ENCODE measurements around the gene ARFGAP1. TPM values are rescaled to one million over a fixed set of nuclear protein-coding genes. Genes with fewer than 3 reads are reported as not detected.

The ARFGAP1 gene
- total RNA-seq, 4 donors from 2014 or later = 34.4 to 306 (median 99.3) TPM

DNA sequence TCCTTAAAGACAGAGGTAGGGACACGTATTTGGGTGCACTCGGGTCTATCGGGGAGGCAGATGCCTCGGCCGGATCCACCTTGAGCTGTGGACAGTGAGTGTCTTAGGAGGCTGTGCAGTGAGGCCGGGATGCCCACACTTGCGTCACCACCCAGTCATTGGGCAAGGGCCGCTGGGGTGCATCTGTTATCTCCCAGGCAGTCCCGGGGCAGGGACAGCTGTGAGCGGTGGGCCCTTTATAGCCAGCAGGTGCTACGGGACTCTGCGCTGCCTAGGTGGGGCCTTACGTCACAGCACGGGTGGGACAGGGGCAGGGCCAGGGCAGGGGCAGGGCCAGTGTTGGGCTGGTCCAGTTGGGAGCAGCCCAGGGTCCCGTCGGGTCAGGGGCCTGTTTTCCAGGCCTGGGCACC is 19.7 kb downstream of the ARFGAP1 start:
- no peak overlapping the region for H3K27ac ChIP-seq
- DNase-seq = no peak
- intact Hi-C loops (cut with DNase I; ENCODE audit: low total_unique reads) = no loop called here
- no peak overlapping the region for H3K4me3 ChIP-seq
- H3K27me3 ChIP-seq = peaks cover 5 to 11% of the 10 kb centered on the region in 2 donors
- H3K36me3 ChIP-seq = no peaks in the 10 kb centered on the region
- no peaks in the 10 kb centered on the region for H3K4me1 ChIP-seq
- no peaks in the 10 kb centered on the region for H3K9me3 ChIP-seq
- TF ChIP-seq CTCF (IDR thresholded peaks at IDR 0.05) = no peak
- no peak for TF ChIP-seq POLR2A (IDR thresholded peaks at IDR 0.05)

DNA sequence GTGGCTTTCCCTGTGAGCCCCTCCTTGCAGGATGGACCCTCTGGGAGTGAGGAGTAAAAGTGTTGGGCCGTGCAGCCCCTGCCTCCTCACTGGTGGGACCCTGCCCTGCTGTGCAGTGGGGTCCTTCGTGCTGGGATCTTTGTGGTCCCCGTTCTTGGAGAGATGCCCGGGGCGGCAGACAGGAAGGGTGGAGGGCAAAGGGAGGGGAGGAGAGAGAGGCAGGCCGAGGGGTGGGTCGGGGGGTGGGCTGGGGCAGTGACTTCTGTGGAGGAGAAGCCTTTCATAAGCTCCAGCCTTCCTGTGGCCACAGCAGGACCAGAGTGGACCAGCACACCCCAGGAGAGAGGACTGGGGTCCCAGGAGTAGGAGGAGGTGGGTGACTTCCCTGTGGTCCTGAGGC is 20.3 kb downstream of the ARFGAP1 start, which contains the start of gene COL20A1:
TSS of gene COL20A1 (plus strand) at position 283 of the 400 bp plus-strand sequence. CDS start 1,922 bp downstream, outside the sequence.
- no peak within 1 kb of the TSS for H3K27ac ChIP-seq
- peaks cover 5 to 17% of the 10 kb centered on the region in 2 donors for H3K27me3 ChIP-seq
- no peaks in the 10 kb centered on the region for H3K4me1 ChIP-seq
- intact Hi-C loops (cut with DNase I; ENCODE audit: low total_unique reads) = no loop called here
- TF ChIP-seq CTCF (IDR thresholded peaks at IDR 0.05) (no peak), POLR2A (IDR thresholded peaks at IDR 0.05) (no peak)
- H3K4me3 ChIP-seq = no peak within 1 kb of the TSS
- DNase-seq = no peak
- H3K36me3 ChIP-seq = no peaks in the 10 kb centered on the region
- H3K9me3 ChIP-seq = no peaks in the 10 kb centered on the region

DNA sequence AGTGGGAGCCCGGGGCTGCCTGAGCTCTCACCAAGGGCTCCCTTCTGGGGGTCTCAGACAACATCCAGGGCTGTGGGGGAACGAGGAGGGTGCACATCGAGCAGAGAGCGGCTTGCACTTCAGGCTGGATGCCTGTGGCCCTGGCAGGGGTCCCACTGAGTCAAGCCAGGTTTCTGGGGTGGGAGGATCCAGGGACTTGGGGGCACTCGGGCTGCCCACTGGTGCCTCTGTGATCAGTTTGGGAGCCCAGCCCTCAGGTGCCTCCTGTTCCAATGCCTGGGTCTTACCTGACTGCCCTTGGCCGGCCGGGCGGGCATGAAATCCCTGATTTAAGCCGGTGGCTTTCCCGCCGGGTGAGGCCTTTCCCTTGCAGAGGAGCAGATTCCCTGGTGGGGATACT is 20.8 kb downstream of the ARFGAP1 start:
- TF ChIP-seq POLR2A (IDR thresholded peaks at IDR 0.05) (no peak), CTCF (IDR thresholded peaks at IDR 0.05) (no peak)
- no peak for DNase-seq
- Histone ChIP-seq H3K27ac (no peak overlapping the region), H3K9me3 (no peaks in the 10 kb centered on the region), H3K4me3 (no peak overlapping the region), H3K27me3 (peaks cover 5 to 21% of the 10 kb centered on the region in 2 donors), H3K36me3 (no peaks in the 10 kb centered on the region), H3K4me1 (no peaks in the 10 kb centered on the region)
- intact Hi-C loops (cut with DNase I; ENCODE audit: low total_unique reads) = no loop called here

DNA sequence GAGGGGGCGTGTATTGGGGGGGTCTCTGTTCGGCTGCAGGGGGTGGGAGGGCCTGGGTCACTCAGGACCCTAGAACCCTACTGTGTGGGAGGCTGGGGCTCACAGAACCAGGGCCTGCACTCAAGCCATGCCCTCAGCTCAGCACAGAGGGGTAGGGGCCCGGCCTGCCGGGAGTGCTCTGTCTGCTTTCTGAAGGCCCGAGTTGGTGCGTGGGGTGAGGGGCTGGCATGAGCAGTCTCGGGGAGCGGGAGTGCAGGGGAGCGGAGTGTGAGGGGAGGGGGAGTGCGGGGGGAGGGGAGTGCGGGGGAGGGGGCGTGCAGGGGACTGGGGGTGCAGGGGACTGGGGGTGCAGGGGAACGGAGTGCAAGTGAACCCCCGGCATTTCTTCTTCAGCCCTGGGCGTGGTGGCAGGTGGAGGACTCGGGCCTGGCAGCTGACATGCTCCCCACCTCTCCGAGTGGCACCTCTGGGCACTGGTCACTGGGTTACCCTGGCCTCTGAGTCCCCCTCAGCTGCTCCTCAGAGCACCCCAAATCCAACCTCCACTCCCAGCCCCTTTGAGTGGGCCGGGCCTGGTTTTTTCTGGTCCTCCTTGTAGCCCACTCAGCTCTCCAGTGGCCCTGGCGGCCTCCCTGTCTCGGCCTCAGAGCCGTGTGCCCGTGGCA is 21.4 kb downstream of the ARFGAP1 start:
- Histone ChIP-seq H3K27me3 (peaks cover 5 to 25% of the 10 kb centered on the region in 2 donors), H3K9me3 (no peaks in the 10 kb centered on the region), H3K4me3 (no peak overlapping the region), H3K4me1 (no peaks in the 10 kb centered on the region), H3K36me3 (no peaks in the 10 kb centered on the region), H3K27ac (no peak overlapping the region)
- intact Hi-C loops (cut with DNase I; ENCODE audit: low total_unique reads) = no loop called here
- TF ChIP-seq POLR2A (IDR thresholded peaks at IDR 0.05) = no peak
- TF ChIP-seq CTCF (IDR thresholded peaks at IDR 0.05) = no peak
- DNase-seq = no peak

- TF ChIP-seq POLR2A (IDR thresholded peaks at IDR 0.05) = no peak
- no peak for TF ChIP-seq CTCF (IDR thresholded peaks at IDR 0.05)
- no peak for DNase-seq
- H3K4me3 ChIP-seq = no peak overlapping the region
- no peaks in the 10 kb centered on the region for H3K9me3 ChIP-seq
- H3K27ac ChIP-seq = no peak overlapping the region
- H3K4me1 ChIP-seq = no peaks in the 10 kb centered on the region
- H3K36me3 ChIP-seq = no peaks in the 10 kb centered on the region
- peaks cover 5 to 25% of the 10 kb centered on the region in 2 donors for H3K27me3 ChIP-seq
- intact Hi-C loops (cut with DNase I; ENCODE audit: low total_unique reads) = no loop called here
These were observed 21.9 kb downstream of the ARFGAP1 start for GRCh38 chr20:63294536-63294900.

All from uterus (tissue), 4 donors.